H9 (cell line): ENCODE data around the gene DERL2. TPM values are rescaled to one million over a fixed set of nuclear protein-coding genes. Genes with fewer than 3 reads are reported as not detected.

Experiments used
- DNase-seq: peaks from one replicate; pipeline ENCODE4 v3.0.0-alpha.2; 2017
- H2AFZ ChIP-seq: one replicate; pipeline ENCODE4 v1.6.1; 2013; ENCODE audit warnings: mild to moderate bottlenecking, low read length, control low read depth, moderate library complexity
- H2AK5ac ChIP-seq: 2 replicates; pipeline ENCODE4 v1.6.1; 2013; ENCODE audit warnings: low read length, control low read depth, mixed read lengths; ENCODE audit not compliant: insufficient read length
- H2BK120ac ChIP-seq: one replicate; pipeline ENCODE4 v1.6.1; 2013; ENCODE audit warnings: low read depth, mild to moderate bottlenecking, low read length, control low read depth, inconsistent platforms; ENCODE audit not compliant: poor library complexity, severe bottlenecking
- H2BK12ac ChIP-seq: 2 replicates; pipeline ENCODE4 v1.6.1; 2013; ENCODE audit warnings: low read length, control low read depth, mixed read lengths, low read depth; ENCODE audit not compliant: insufficient read length
- H2BK15ac ChIP-seq: 2 replicates; pipeline ENCODE4 v1.6.1; 2013; ENCODE audit warnings: low read depth, low read length, control low read depth
- H2BK20ac ChIP-seq: one replicate; pipeline ENCODE4 v1.6.1; 2013; ENCODE audit warnings: low read depth, mild to moderate bottlenecking, low read length, control low read depth, inconsistent platforms; ENCODE audit not compliant: poor library complexity, severe bottlenecking
- H2BK5ac ChIP-seq: 2 replicates; pipeline ENCODE4 v1.6.1; 2013; ENCODE audit warnings: low read length, control low read depth, mixed read lengths; ENCODE audit not compliant: insufficient read length
- H3K14ac ChIP-seq: 2 replicates; pipeline ENCODE4 v1.6.1; 2013; ENCODE audit warnings: low read length, control low read depth; ENCODE audit not compliant: insufficient read depth
- H3K18ac ChIP-seq: 2 replicates; pipeline ENCODE4 v1.6.1; 2013; ENCODE audit warnings: low read depth, mild to moderate bottlenecking, mixed read lengths, low read length, control low read depth; ENCODE audit not compliant: insufficient read length
- H3K23ac ChIP-seq: 2 replicates; pipeline ENCODE4 v1.6.1; 2013; ENCODE audit warnings: low read length, control low read depth, mixed read lengths, low read depth; ENCODE audit not compliant: insufficient read length
- H3K23me2 ChIP-seq: 2 replicates; pipeline ENCODE4 v1.6.1; 2013; ENCODE audit warnings: low read depth, mild to moderate bottlenecking, mixed read lengths, low read length, control low read depth; ENCODE audit not compliant: insufficient read length, poor library complexity, severe bottlenecking
- H3K27ac ChIP-seq: 2 replicates; pipeline ENCODE4 v1.5.1; 2013; ENCODE audit warnings: low read length, control low read depth, mixed read lengths, low read depth; ENCODE audit not compliant: insufficient read length
- H3K27me3 ChIP-seq: 2 replicates; pipeline ENCODE4 v1.6.1; 2013; ENCODE audit warnings: low read length, control low read depth, inconsistent platforms; ENCODE audit not compliant: insufficient read depth
- H3K4ac ChIP-seq: 2 replicates; pipeline ENCODE4 v1.6.1; 2013; ENCODE audit warnings: low read depth, mild to moderate bottlenecking, control low read depth, inconsistent platforms, low read length, moderate library complexity
- H3K4me1 ChIP-seq: 2 replicates; pipeline ENCODE4 v1.6.1; 2013; ENCODE audit warnings: low read length, control low read depth, inconsistent platforms; ENCODE audit not compliant: insufficient read depth
- H3K4me2 ChIP-seq: 2 replicates; pipeline ENCODE4 v1.6.1; 2013; ENCODE audit warnings: low read length, control low read depth, mixed read lengths; ENCODE audit not compliant: insufficient read length, insufficient read depth
- H3K56ac ChIP-seq: 2 replicates; pipeline ENCODE4 v1.6.1; 2013; ENCODE audit warnings: low read depth, mild to moderate bottlenecking, mixed read lengths, low read length, control low read depth; ENCODE audit not compliant: insufficient read length
- H3K79me1 ChIP-seq: 2 replicates; pipeline ENCODE4 v1.6.1; 2013; ENCODE audit warnings: low read depth, mild to moderate bottlenecking, moderate library complexity, low read length, control low read depth, inconsistent platforms; ENCODE audit not compliant: insufficient read depth, poor library complexity, severe bottlenecking
- H3K79me2 ChIP-seq: 2 replicates; pipeline ENCODE4 v1.6.1; 2013; ENCODE audit warnings: low read length, control low read depth, inconsistent platforms; ENCODE audit not compliant: insufficient read depth
- H3K9ac ChIP-seq: 2 replicates; pipeline ENCODE4 v1.6.1; 2013; ENCODE audit warnings: low read length, control low read depth, mixed read lengths; ENCODE audit not compliant: insufficient read length; ENCODE audit errors: extremely low read depth
- H3K9me3 ChIP-seq: one replicate; pipeline ENCODE4 v1.6.1; 2013; ENCODE audit warnings: low read depth, low read length, inconsistent platforms; ENCODE audit not compliant: control insufficient read depth
- H3T11ph ChIP-seq: one replicate; pipeline ENCODE4 v1.6.1; 2013; ENCODE audit warnings: mild to moderate bottlenecking, low read length, control low read depth, inconsistent platforms
- H4K20me1 ChIP-seq: one replicate; pipeline ENCODE4 v1.6.1; 2013; ENCODE audit not compliant: control insufficient read depth, insufficient read length, insufficient read depth
- H4K5ac ChIP-seq: 2 replicates; pipeline ENCODE4 v1.6.1; 2013; ENCODE audit warnings: low read depth, mild to moderate bottlenecking, mixed read lengths, low read length, control low read depth; ENCODE audit not compliant: insufficient read length
- H4K8ac ChIP-seq: replicated peaks from 2 replicates; pipeline ENCODE4 v1.6.1; 2013; ENCODE audit warnings: low read length, control low read depth, mixed read lengths, low read depth; ENCODE audit not compliant: insufficient read length
- H4K91ac ChIP-seq: 2 replicates; pipeline ENCODE4 v1.6.1; 2013; ENCODE audit warnings: low read depth, mild to moderate bottlenecking, moderate library complexity, mixed read lengths, low read length, control low read depth; ENCODE audit not compliant: insufficient read length
- H3K27ac Mint-ChIP-seq, 3 experiments: 2 replicates in 2 of 3; 3 replicates in 1 of 3; pipeline ENCODE4 v1.8.0; 2020 to 2021; ENCODE audit warnings: mixed read lengths in 3 of 3, mild to moderate bottlenecking in 1 of 3, moderate library complexity in 1 of 3
- H3K27me3 Mint-ChIP-seq: 2 replicates; pipeline ENCODE4 v1.8.0; 2021; ENCODE audit warnings: low read depth, mild to moderate bottlenecking, moderate library complexity, mixed read lengths
- H3K36me3 Mint-ChIP-seq, 3 experiments: 2 replicates in 2 of 3; 3 replicates in 1 of 3; pipeline ENCODE4 v1.8.0; 2020 to 2021; ENCODE audit warnings: low read depth in 3 of 3, mixed read lengths in 3 of 3; ENCODE audit not compliant: insufficient read depth in 1 of 3
- H3K4me1 Mint-ChIP-seq, 2 experiments: 2 replicates each; pipeline ENCODE4 v1.8.0; 2020; ENCODE audit warnings: mixed read lengths in 2 of 2
- H3K4me3 Mint-ChIP-seq, 2 experiments: 2 replicates in 1 of 2; 3 replicates in 1 of 2; pipeline ENCODE4 v1.8.0; 2020 to 2021; ENCODE audit warnings: mild to moderate bottlenecking in 2 of 2, mixed read lengths in 2 of 2, moderate library complexity in 1 of 2
- H3K9me3 Mint-ChIP-seq, 2 experiments: 2 replicates in 1 of 2; 3 replicates in 1 of 2; pipeline ENCODE4 v1.8.0; 2020; ENCODE audit warnings: mild to moderate bottlenecking in 2 of 2, mixed read lengths in 2 of 2, moderate library complexity in 1 of 2
- CTCF ChIP-seq: fragments of 200-600 bp; sonication (generic); conservative IDR thresholded peaks from 3 replicates; pipeline ENCODE4 v1.8.0; 2021; ENCODE audit warnings: antibody characterized with exemption, mild to moderate bottlenecking
- WGBS: extraction: QIAGEN DNeasy Blood & Tissue Kit; methylation state at CpG from one replicate; pipeline ENCODE4 v1.1.7; 2013; ENCODE audit warnings: missing lambda C conversion rate, low lambda C conversion rate, mixed read lengths; ENCODE audit not compliant: insufficient read length; ENCODE audit errors: extremely low coverage; 5-methylcytosine and 5-hydroxymethylcytosine counted together
- total RNA-seq: library from RNA; stranded (reverse); gene quantifications from 2 replicates; pipeline ENCODE4 v1.2.1, GENCODE V29; 2021

Gene DERL2
- total RNA-seq, 1 experiment from 2014 or later = 83.2 TPM

- H2AFZ ChIP-seq = no peak overlapping the region
- H4K5ac ChIP-seq = no peak overlapping the region
- H3K14ac ChIP-seq = no peak overlapping the region
- WGBS = no CpG with 5 or more reads among the region's 1 CpG
- H3K9me3 Mint-ChIP-seq = no peaks in the 10 kb centered on the region
- no peaks in the 10 kb centered on the region for H3K9me3 ChIP-seq
- no peak overlapping the region for H3K18ac ChIP-seq
- peaks cover 13% of the 10 kb centered on the region for H3K27me3 Mint-ChIP-seq
- no peak overlapping the region for H3K56ac ChIP-seq
- H3K23ac ChIP-seq = no peak overlapping the region
- no peak for DNase-seq
- H2AK5ac ChIP-seq = no peak overlapping the region
- no peak overlapping the region for H3T11ph ChIP-seq
- H3K4me1 ChIP-seq = no peaks in the 10 kb centered on the region
- H2BK5ac ChIP-seq = no peak overlapping the region
- no peak overlapping the region for H2BK15ac ChIP-seq
- no peak overlapping the region for H3K9ac ChIP-seq
- no peak overlapping the region for H2BK12ac ChIP-seq
- no peak overlapping the region for H3K4me2 ChIP-seq
- H3K79me1 ChIP-seq = no peaks in the 10 kb centered on the region
- H3K27me3 ChIP-seq = no peaks in the 10 kb centered on the region
- TF ChIP-seq CTCF = peak; percentile 27; the same call in 1 of the 3 replicates
- no peaks in the 10 kb centered on the region for H3K23me2 ChIP-seq
- no peaks in the 10 kb centered on the region for H4K20me1 ChIP-seq
- H2BK20ac ChIP-seq = no peak overlapping the region
- no peak overlapping the region for H4K8ac ChIP-seq
- no peaks in the 10 kb centered on the region for H3K36me3 Mint-ChIP-seq
- peaks cover 3 to 6% of the 10 kb centered on the region in 2 experiments; a peak in 3 of 4 replicates for H3K4me1 Mint-ChIP-seq
- H3K4me3 Mint-ChIP-seq = no peak overlapping the region
- no peak overlapping the region for H3K4ac ChIP-seq
- H4K91ac ChIP-seq = no peak overlapping the region
- H3K79me2 ChIP-seq = no peaks in the 10 kb centered on the region
- H3K27ac Mint-ChIP-seq = no peak overlapping the region
- H3K27ac ChIP-seq = no peak overlapping the region
- H2BK120ac ChIP-seq = no peak overlapping the region
Measured at GRCh38 chr17:5522476-5522875, 36.5 kb upstream of the DERL2 start.
